HG03460 (cell line): ENCODE data around the gene FARSA.
"Not testable (repeated sequence)": the region's sequence is repeated elsewhere in the genome, so short reads cannot be mapped to it uniquely, and the experiment has no call there.

Experiments
- ATAC-seq: cut with Tn5 transposase; IDR thresholded peaks from one replicate; pipeline ENCODE4 v1.9.1; 2021; ENCODE audit not compliant: unreplicated experiment

FARSA gene

DNA sequence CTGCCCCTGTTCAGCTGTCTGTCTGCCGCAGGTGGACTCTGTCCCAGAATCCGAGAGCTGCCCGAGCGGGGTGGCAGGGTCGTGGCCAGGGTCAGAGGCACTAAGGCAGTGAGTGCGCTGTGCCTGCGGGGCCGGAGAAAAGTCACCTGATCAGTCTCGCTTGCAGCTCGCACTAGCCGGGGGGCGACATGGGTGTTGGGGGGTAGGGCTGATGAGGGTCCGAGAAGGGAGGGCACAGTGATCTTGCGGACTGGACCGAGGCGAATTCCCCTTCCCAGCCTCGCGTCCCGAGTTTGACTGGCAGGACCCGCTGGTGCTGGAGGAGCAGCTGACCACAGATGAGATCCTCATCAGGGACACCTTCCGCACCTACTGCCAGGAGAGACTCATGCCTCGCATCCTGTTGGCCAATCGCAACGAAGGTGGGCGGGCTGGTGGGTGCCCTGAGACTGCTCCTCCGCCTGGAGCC, 41.9 kb downstream of the FARSA start:
- ATAC-seq: no peak

DNA sequence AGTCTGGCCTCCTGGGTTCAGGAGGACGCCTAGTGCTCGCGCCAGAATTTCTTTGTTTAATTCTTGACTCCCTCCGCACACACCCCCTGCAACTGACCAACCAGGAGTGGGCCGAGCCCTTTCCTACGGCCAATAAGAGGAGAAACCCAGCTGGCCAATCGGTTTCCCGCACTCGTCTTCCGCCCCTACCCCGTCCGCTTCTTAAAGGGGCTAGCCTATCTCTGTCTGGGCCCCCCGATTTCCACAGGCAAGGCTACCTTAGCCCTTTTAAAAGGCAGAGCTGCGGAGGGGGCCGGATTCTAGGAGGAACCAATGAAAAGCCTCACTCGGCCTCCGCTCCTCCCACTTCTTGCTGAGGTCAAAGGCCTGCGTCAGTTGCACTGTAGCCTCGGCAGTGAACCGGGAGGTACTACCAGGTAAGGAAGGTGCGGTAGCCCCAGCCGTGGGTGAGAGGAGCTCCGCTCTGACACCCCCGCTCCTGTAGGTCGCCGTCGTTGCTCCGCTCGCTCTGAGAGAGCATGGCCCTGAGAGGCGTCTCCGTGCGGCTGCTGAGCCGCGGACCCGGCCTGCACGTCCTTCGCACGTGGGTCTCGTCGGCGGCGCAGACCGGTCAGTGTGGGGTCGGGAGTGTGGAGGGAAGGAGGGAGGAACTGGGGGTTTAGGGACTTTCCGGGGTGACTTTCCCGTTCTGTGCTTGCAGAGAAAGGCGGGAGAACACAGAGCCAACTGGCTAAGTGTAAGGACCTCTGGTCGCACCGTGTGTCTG, 42.5 kb downstream of the FARSA start, which contains the start of gene GCDH:
Gene GCDH, plus strand, starts transcription at position 374 of the 766 bp plus-strand sequence. Its CDS starts 145 bp downstream, at position 519.
- peak; percentile 93 for ATAC-seq

DNA sequence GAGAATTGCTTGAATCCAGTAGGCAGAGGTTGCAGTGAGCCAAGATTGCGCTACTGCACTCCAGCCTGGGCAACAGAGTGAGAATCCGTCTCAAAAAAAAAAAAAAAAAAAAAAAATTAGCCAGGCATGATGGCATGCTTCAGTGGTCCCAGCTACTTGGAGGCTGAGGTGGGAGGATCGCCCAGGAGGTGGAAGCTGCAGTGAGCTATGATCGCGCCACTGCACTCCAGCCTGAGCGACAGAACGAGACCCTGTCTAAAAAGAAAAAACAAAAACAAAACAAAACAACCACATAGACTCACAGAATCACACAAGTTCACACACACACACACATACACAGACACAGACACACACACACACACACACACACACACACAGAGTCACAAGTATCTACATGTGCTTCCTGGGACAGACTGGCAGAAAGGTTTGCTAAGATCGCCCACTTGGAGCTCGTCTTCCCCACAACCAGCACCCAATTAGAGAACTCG, 43.2 kb downstream of the FARSA start:
- not testable (repeated sequence) for ATAC-seq

DNA sequence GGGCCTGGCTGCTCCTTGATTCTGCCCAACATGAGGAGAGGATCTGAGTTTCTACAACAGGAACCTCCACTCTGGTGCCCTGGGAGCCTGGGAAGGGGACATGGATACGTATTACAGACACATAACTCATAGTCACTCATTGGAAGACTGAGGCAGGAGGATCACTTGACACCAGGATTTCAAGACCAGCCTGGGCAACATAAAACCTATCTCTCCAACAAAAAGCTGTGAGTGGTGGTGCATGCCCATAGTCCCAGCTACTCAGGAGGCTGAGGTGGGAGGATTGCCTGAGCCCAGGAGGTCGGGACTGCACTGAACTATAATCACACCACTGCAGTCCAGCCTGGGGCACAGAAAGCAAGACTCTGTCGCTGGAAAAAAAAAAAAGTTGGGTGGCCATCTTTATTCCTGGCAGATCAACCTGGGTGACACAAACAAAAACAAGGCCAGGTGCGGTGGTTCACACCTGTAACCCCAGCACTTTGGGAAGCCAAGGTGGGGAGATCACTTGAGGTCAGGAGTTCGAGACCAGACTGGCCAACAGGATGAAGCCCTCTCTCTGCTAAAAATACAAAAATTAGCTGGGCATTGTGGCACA, 45.4 kb downstream of the FARSA start:
- no peak for ATAC-seq

DNA sequence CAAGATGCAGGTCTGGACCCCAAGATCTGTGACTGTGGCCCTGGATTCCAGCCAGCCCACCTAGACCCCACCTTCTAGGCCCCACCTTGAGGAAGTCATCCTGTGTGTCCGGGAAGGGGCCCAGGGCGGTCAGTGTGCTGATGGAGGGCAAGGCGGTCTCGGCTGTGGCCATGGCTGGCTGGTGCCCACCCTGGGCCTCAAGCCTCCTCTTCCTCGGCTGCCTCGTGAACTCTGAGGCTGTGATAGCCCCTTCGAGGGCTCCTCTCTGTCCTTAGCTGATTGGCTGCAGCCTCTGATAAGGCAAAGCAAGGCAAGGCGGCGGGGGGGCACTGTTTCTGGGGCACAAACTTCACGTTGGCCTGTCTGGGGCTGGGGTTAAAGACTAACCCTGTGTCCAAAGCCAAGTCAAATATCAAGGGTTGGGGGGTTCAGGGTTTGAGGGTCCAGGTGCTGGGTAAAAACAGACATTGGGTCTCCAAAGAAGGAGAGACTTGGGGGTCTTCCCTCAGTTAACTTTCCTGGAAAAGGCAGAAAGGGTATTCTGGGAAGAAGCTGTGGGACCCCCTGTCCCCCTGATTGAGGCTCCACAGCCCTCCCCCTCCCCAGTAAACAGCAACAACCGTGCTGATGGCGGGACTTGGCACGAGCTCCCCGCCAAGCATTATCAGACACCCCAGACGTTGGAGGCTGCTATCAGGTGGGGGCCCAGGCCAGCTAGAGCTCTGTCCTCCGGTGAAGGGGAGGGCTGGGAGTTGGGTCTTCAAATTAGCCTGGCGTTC, 46.4 kb downstream of the FARSA start, which contains the start of gene KLF1:
Gene KLF1, minus strand, starts transcription at position 233 of the 779 bp plus-strand sequence. Its CDS starts 61 bp downstream, at position 172.
- no peak for ATAC-seq

DNA sequence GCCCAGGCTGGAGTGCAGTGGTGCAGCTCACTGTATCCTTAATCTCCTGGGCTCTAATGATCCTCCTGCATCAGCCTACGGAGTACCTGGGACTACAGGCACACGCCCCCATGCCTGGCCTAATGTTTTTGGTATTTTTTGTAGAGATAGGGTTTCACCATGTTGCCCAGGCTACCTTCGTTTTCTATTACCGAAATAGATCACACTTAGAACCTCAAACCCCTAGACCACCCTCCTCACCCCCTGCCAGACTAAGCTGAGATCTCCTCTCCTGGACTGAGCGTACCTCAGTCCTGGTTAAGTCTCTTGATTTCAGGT, 46.9 kb downstream of the FARSA start:
- ATAC-seq: no peak

DNA sequence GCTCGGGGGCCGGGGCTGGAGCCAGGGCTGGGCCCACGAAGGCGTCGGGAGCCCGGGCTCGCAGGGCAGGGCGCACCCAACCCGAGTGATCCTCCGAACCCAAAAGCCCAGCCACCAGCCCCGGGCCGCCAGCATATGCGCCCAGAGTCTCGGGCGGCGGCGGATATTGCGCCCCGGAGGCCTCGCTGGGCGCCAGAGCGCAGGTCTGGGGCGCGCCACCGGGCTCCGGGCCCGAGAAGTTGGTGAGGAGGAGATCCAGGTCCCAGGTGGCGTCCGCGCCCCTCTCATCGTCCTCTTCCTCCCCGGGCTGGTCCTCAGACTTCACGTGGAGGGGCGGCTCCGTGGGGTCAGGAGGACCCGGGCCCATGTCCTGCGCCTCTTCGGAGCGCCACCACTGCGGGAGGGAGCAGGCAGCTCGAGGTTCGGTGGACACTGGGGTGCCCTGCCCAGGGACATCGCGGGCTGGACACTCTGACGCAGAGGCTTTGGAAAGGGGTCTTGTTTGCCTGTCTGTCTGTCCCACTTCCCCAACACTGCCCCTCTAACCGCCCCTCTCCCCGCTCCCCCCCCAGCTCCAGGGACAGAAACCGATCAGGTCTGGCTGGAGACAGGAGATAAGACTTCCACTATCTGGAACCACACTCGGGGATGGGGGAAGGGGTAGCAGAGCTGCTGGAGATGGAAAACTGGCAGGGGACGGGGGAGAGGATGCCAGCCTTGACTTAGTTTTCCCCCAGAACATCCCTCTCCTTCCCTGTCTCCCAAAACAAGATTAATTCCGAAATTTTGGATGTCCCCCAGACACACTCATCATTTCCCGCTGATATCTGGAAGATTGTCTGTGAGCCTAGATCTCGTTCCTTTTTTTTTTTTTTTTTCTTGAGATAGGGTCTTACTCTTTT, 47.5 kb downstream of the FARSA start:
- no peak for ATAC-seq

DNA sequence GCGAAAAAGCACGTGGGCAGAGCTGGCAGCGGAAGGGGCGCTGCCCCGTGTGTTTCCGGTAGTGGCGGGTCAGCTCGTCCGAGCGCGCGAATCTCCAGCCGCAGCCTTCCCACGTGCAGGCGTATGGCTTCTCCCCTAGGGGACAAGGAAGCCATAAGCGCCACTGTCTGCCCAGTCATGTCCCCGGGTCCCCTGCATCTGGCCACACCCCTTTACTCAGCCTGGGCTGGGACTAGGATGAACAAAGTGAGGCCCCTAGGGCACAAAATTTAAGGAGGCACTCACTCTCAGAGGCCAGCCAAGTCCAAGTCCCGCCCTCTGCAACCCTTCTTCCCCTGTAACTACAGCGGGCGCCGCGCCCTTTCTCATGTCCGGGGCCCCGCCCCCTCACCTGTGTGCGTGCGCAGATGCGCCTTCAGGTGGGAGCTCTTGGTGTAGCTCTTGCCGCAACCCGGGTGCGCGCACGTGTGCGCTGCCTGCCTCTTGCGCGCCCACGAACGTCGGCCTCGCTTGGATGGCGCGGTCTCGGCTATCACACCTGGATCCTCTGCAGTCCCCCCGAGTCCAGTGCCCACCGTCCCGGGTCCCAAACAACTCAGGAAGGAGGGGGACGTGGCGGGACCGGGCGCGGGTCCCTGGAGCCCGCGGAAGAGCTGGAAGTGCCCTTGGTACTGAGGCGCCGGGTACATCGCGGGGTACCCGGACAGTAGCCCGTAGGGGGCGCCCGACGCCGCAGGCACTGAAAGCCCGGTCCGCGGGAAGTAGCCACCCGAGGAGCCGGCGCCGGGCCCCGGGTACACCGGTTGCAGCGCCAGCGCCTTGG, 48.4 kb downstream of the FARSA start:
- no peak for ATAC-seq

DNA sequence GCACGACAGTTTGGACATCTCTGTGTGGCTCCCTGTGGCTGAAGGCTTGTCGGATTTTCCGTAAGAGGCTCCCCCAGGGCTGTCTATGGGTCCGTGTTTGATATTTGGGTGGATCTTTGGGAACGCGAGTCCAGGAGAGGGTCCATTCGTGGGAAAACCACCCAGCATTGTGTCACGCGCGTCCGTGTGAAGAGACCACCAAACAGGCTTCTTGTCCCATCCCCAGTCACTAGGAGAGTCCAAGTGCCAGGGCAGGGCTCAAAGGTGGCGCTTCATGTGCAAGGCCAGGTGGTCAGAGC, 48.9 kb downstream of the FARSA start:
- no peak for ATAC-seq

DNA sequence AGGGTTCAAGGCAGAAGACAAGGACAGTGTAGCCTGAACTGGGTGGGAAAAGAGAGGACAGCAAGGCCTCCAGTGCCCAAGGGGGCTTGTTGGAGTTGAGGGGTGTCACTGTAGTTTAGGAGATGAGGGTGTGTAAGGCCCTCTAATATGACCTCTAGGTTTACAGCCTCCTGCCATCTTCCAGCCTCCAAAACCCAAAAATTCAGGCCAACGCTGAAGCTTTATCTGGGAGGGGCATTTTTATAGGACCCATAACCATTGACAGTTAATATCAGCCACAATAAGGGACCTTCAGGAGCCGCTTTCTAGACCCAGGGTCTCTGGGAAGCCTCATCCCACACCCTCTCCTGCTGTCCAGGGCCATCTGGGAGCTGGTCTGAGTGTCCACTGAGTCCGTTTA, 49.3 kb downstream of the FARSA start:
- ATAC-seq: no peak

DNA sequence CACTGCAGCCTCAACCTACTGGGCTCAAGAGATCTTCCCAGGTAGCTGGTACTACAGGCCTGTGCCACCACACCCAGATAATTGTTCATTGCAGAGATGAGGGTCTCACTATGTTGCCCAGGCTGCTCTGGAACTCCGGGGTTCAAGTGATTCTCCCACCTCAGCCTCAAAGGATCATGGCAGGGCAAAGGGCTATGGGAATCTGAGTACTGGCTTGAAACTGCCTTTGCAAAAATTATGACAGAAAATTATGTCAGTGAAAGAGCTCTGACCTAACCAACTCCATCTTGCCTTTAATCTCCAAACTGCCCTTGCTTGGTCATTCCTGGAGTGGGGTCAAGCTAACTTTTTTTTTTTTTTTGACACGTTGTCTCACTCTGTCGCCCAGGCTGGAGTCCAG, 50.9 kb downstream of the FARSA start:
- ATAC-seq: no peak

DNA sequence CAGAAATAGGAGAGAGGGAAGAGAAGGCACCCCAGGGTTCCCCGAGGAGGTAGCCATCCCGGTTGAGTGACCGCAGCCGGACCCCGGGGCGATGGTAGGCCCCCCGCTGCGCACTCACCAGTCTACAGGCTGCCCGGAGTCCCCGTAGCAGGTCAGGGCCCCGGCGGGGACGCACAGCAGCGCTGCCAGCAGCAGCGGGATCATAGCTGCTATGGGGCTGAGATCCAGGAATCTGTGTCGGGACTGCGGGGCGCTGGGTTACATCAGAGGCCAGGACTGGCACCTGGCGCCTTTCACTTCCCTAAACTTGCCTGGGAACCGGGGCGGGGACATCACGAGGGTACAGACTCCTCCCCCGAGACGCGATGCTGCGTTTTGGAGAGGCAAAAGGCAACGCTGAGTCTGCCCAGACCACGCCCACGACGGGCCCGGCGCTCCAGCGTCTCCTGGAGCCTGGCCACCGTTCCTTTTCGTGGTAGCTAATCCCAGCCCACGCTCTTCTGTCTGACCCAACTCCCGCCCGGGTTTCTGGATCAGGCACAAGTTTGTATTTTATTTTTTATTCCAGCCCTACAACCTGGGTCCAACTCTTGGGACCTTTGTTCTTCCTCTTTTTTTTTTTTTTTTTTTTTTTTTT, 52.2 kb downstream of the FARSA start, which contains the start of gene DNASE2:
Gene DNASE2, minus strand, starts transcription at position 278 of the 637 bp plus-strand sequence. Its CDS starts 74 bp downstream, at position 204.
- peak; percentile 69 for ATAC-seq

DNA sequence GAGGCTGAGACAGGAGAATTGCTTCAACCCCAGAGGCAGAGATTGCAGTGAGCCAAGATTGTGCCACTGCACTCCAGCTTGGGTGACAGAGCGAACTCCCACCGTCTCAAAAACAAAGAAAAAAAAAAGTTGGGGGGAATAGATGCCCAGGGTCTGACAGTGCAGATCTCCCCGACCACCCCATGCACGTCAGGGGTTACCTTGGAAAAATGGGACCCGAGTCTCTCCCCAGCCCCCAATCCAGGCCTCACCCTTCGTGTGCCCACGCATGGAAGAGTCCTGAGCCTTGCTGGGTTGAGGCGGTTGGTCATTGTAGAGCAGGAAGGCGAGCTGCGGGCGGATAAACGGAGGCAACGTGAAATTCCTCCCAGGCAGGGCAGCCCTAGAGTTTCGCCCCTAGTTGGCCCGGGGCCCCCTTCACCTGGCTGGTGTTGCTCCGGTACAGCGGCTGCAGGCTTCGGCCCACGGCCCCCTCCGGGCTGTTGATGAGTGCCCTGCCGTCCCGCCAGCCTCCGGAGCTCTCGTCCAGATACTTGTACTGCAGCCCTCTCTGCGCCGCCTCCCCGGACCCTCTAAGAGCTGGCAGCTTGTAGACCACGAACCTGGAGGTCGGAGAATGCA, 52.9 kb downstream of the FARSA start:
- ATAC-seq: peak; percentile 20

DNA sequence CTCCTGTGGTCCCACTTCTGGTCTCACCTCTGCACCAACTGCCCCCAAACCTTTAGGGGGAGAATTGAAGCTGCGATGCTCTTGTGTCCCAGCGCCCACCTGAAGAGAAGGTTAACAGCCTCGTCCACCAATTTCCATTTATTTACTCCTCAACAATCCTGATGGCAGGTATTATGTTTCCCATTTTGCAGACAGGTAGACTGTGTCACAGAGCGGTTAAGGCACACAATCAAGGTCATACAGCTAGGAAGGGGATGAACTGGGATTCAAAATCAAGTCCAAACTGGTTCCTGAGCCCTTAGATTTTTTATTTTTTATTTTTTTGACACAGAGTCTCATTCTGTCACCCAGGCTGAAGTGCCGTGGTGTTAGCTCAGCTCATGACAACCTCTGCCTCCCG, 58.4 kb downstream of the FARSA start:
- no peak for ATAC-seq

DNA sequence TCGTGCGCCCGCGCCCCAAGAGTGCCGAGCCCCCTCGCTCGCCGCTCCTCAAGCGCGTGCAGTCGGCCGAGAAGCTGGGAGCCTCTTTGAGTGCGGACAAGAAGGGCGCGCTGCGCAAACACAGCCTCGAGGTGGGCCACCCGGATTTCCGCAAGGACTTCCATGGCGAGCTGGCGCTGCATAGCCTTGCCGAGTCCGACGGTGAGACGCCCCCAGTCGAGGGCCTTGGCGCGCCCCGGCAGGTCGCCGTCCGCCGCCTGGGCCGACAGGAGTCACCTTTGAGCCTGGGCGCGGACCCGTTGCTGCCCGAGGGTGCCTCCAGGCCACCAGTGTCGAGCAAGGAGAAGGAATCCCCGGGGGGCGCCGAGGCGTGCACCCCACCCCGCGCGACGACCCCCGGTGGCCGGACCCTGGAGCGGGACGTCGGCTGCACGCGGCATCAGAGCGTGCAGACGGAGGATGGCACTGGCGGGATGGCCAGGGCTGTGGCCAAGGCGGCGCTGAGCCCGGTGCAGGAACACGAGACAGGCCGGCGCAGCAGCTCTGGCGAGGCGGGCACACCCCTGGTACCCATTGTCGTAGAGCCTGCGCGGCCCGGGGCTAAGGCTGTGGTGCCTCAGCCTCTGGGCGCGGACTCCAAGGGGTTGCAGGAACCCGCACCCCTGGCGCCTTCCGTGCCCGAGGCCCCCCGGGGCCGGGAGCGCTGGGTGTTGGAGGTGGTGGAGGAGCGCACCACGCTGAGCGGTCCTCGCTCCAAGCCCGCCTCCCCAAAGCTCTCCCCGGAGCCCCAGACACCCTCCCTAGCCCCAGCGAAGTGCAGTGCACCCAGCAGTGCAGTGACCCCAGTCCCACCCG, 59.4 kb downstream of the FARSA start:
- ATAC-seq: no peak

DNA sequence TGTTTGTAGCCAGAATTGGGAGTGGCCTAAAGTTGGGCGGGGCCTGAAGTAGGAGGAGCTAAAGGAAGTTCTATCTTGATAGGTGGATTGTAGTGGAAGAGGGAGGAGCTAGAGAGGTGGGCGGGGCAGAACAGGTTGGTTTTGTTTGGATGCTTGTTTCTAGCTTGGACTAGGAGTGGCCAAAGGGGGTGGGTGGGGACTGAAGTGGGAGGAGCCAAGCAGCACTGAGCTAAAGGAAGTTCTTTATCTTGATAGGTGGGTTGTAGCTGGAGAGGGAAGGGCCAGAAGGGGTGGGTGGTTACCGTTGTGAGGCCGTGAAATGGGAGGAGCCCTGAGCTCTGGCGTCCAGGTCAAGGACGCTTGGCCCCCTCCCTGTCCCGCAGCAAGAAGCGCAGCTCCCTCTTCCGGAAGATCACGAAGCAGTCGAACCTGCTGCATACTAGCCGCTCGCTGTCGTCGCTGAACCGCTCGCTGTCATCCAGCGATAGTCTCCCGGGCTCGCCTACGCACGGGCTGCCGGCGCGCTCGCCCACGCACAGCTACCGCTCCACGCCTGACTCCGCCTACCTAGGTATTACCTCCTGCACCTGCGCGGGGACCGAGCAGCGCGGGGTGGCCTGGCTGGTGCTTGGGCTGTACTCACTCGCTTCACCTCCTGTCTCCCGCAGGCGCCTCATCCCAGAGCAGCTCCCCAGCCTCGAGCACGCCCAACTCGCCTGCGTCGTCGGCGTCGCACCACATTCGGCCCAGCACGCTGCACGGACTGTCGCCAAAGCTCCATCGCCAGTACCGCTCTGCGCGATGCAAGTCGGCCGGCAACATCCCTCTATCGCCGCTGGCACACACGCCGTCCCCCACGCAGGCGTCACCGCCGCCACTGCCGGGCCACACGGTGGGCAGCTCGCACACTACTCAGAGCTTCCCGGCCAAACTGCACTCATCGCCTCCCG, 60.3 kb downstream of the FARSA start:
- ATAC-seq: no peak
